Fibroblast of lung (primary cell): Measurements from ENCODE around the gene USPL1. TPM values are rescaled to one million over a fixed set of nuclear protein-coding genes. Genes with fewer than 3 reads are reported as not detected.

Experiments used
- DNase-seq, 2 donors: peaks; one replicate each; pipeline versions ENCODE4 v3.0.0 to v3.0.0-alpha.2; 2010; ENCODE audit warnings: low read depth in 2 of 2
- H2AFZ ChIP-seq: 2 replicates; pipeline ENCODE4 v1.5.1; 2012; ENCODE audit warnings: low read length, control low read depth, inconsistent platforms
- H3K27ac ChIP-seq: 2 replicates; pipeline ENCODE4 v1.5.1; 2011; ENCODE audit warnings: low read length, control low read depth; ENCODE audit not compliant: insufficient read depth
- H3K27me3 ChIP-seq: 2 replicates; pipeline ENCODE4 v1.5.1; 2011; ENCODE audit warnings: mild to moderate bottlenecking, low read length; ENCODE audit not compliant: control insufficient read depth, insufficient read depth
- H3K36me3 ChIP-seq: 2 replicates; pipeline ENCODE4 v1.5.1; 2011; ENCODE audit warnings: low read length; ENCODE audit not compliant: control insufficient read depth, insufficient read depth
- H3K4me1 ChIP-seq: 2 replicates; pipeline ENCODE4 v1.5.1; 2011; ENCODE audit warnings: low read length; ENCODE audit not compliant: control insufficient read depth, insufficient read depth; ENCODE audit errors: extremely low read depth
- H3K4me2 ChIP-seq: 2 replicates; pipeline ENCODE4 v1.5.1; 2011; ENCODE audit warnings: low read length, control low read depth; ENCODE audit not compliant: insufficient read depth; ENCODE audit errors: extremely low read depth
- H3K4me3 ChIP-seq, 4 experiments: fragments of 200-600 bp in 1 of 4; sonication (generic) in 1 of 4; replicated peaks in 1 of 4; 2 replicates each; pipeline ENCODE4 v1.5.1; 2011 to 2016; ENCODE audit warnings: low read length in 4 of 4, low read depth in 3 of 4, mild to moderate bottlenecking in 3 of 4, control low read depth in 2 of 4, inconsistent platforms in 1 of 4, mixed read lengths in 1 of 4; ENCODE audit not compliant: insufficient read depth in 1 of 4; ENCODE audit errors: control extremely low read depth in 1 of 4
- H3K79me2 ChIP-seq: 2 replicates; pipeline ENCODE4 v1.5.1; 2012; ENCODE audit warnings: mild to moderate bottlenecking, low read length, inconsistent platforms; ENCODE audit not compliant: control insufficient read depth, insufficient read depth
- H3K9ac ChIP-seq: 2 replicates; pipeline ENCODE4 v1.5.1; 2011; ENCODE audit warnings: mild to moderate bottlenecking, low read length, control low read depth; ENCODE audit not compliant: insufficient read depth
- H3K9me3 ChIP-seq: 2 replicates; pipeline ENCODE4 v1.5.1; 2012; ENCODE audit warnings: low read depth, low read length; ENCODE audit not compliant: control insufficient read depth, insufficient read depth
- H4K20me1 ChIP-seq: 2 replicates; pipeline ENCODE4 v1.5.1; 2011; ENCODE audit warnings: low read length; ENCODE audit not compliant: control insufficient read depth, insufficient read depth; ENCODE audit errors: extremely low read depth
- CTCF ChIP-seq, 2 donors: IDR thresholded peaks in 1 of 2; conservative IDR thresholded peaks in 1 of 2; 1 replicate in 1 of 2; 2 replicates in 1 of 2; pipeline ENCODE4 v1.5.1; 2011 to 2012; ENCODE audit warnings: low read length in 2 of 2, control low read depth in 1 of 2, inconsistent platforms in 1 of 2, low read depth in 1 of 2, mild to moderate bottlenecking in 1 of 2
- EZH2 ChIP-seq: IDR thresholded peaks from 2 replicates; pipeline ENCODE4 v1.5.1; 2012; ENCODE audit warnings: low read length, control low read depth, mild to moderate bottlenecking; ENCODE audit errors: missing control alignments
- polyA plus RNA-seq, 2 donors: library from polyadenylated mRNA; depleted of rRNA in 1 of 2; stranded (reverse) in 1 of 2; unstranded in 1 of 2; fragments of >200 nt; gene quantifications; 2 replicates each; pipeline ENCODE4 v1.2.1, GENCODE V29; 2011 to 2012; ENCODE audit warnings: missing spikeins in 1 of 2
- total RNA-seq: library from RNA; depleted of rRNA; stranded (reverse); fragments of >200 nt; gene quantifications from 2 replicates; pipeline ENCODE4 v1.2.1, GENCODE V29; 2014

Gene USPL1
- total and polyA plus RNA-seq, 2 donors (not counting 1 experiment from before 2014, with no cell fraction given): 12.4 to 17.7 TPM

- TF ChIP-seq CTCF (conservative IDR thresholded peaks at IDR 0.05 in 1 of 2, IDR thresholded peaks at IDR 0.05 in 1 of 2; ENCODE audit: low read depth in 1 of 2, low read length in 2 of 2) (no peak), EZH2 (no peak)
- H3K36me3 ChIP-seq: no peaks in the 10 kb centered on the region
- H3K4me1 ChIP-seq: no peaks in the 10 kb centered on the region
- no peaks in the 10 kb centered on the region for H3K79me2 ChIP-seq
- no peak overlapping the region for H2AFZ ChIP-seq
- H3K4me3 ChIP-seq: no peak overlapping the region
- no peak overlapping the region for H3K9ac ChIP-seq
- no peak for DNase-seq
- H4K20me1 ChIP-seq: no peaks in the 10 kb centered on the region
- H3K27ac ChIP-seq: no peak overlapping the region
- H3K9me3 ChIP-seq: no peaks in the 10 kb centered on the region
- H3K4me2 ChIP-seq: no peak overlapping the region
- no peaks in the 10 kb centered on the region for H3K27me3 ChIP-seq
Measured at GRCh38 chr13:30666113-30666512, 48.4 kb downstream of the USPL1 start.

GRCh38 chr13:30667014-30667413 lies 49.3 kb downstream of the USPL1 start:
- Histone ChIP-seq H4K20me1 (no peaks in the 10 kb centered on the region), H3K4me2 (no peak overlapping the region), H3K79me2 (no peaks in the 10 kb centered on the region), H3K4me3 (no peak overlapping the region), H3K9ac (no peak overlapping the region), H3K27me3 (no peaks in the 10 kb centered on the region), H3K36me3 (no peaks in the 10 kb centered on the region), H3K4me1 (no peaks in the 10 kb centered on the region), H2AFZ (no peak overlapping the region), H3K9me3 (no peaks in the 10 kb centered on the region), H3K27ac (no peak overlapping the region)
- TF ChIP-seq EZH2 (no peak), CTCF (conservative IDR thresholded peaks at IDR 0.05 in 1 of 2, IDR thresholded peaks at IDR 0.05 in 1 of 2; ENCODE audit: low read depth in 1 of 2, low read length in 2 of 2) (no peak)
- no peak for DNase-seq

GRCh38 chr13:30668312-30668711 lies 50.6 kb downstream of the USPL1 start:
- Histone ChIP-seq H3K4me2 (no peak overlapping the region), H2AFZ (no peak overlapping the region), H3K79me2 (no peaks in the 10 kb centered on the region), H4K20me1 (no peaks in the 10 kb centered on the region), H3K4me1 (no peaks in the 10 kb centered on the region), H3K9ac (no peak overlapping the region), H3K4me3 (no peak overlapping the region), H3K27ac (no peak overlapping the region), H3K9me3 (no peaks in the 10 kb centered on the region), H3K27me3 (no peaks in the 10 kb centered on the region), H3K36me3 (no peaks in the 10 kb centered on the region)
- no peak for DNase-seq
- TF ChIP-seq CTCF (conservative IDR thresholded peaks at IDR 0.05 in 1 of 2, IDR thresholded peaks at IDR 0.05 in 1 of 2; ENCODE audit: low read depth in 1 of 2, low read length in 2 of 2): no peak
- no peak for TF ChIP-seq EZH2
